WTC11 (cell line): ENCODE measurements around the gene CFAP74. TPM values are rescaled to one million over a fixed set of nuclear protein-coding genes. Genes with fewer than 3 reads are reported as not detected.

ENCODE experiments used
- ATAC-seq: fragments of 200-7000 bp; cut with Tn5 transposase; 2 replicates; pipeline ENCODE4 v1.10.0; 2021; ENCODE audit warnings: mild to moderate bottlenecking, moderate library complexity
- CTCF ChIA-PET: fragments of 300-600 bp; sonication (Branson Sonifier 250); formaldehyde crosslinking; loops from one replicate; lab custom pipeline; 2021; ENCODE audit warnings: antibody characterized with exemption; lab: Charles Lee
- POLR2A ChIA-PET: fragments of 350-600 bp; sonication (Branson Sonifier 250); formaldehyde crosslinking; loops from one replicate; lab custom pipeline; 2021; ENCODE audit warnings: antibody characterized with exemption; lab: Charles Lee
- DNase-seq: peaks from one replicate; pipeline ENCODE4 v3.0.0; 2021; ENCODE audit warnings: low spot score
- H3K27ac Mint-ChIP-seq: 2 replicates; pipeline ENCODE4 v1.8.0; 2021; ENCODE audit warnings: mixed read lengths
- H3K27me3 Mint-ChIP-seq: 2 replicates; pipeline ENCODE4 v1.8.0; 2021; ENCODE audit warnings: low read depth, mild to moderate bottlenecking, moderate library complexity, mixed read lengths
- H3K36me3 Mint-ChIP-seq: 2 replicates; pipeline ENCODE4 v1.8.0; 2021; ENCODE audit warnings: mixed read lengths
- H3K4me1 Mint-ChIP-seq: 2 replicates; pipeline ENCODE4 v1.8.0; 2022; ENCODE audit warnings: mixed read lengths
- H3K4me3 Mint-ChIP-seq: 2 replicates; pipeline ENCODE4 v1.8.0; 2021; ENCODE audit warnings: mild to moderate bottlenecking, moderate library complexity, mixed read lengths
- H3K9me3 Mint-ChIP-seq: 2 replicates; pipeline ENCODE4 v1.8.0; 2021; ENCODE audit warnings: mixed read lengths
- AFF4 ChIP-seq: sonication (generic); formaldehyde crosslinking; IDR thresholded peaks from 2 replicates; pipeline ENCODE4 v1.8.1; 2023; ENCODE audit warnings: mild to moderate bottlenecking, missing genetic modification reagents, borderline replicate concordance
- ATF3 ChIP-seq: sonication (generic); formaldehyde crosslinking; conservative IDR thresholded peaks from 2 replicates; pipeline ENCODE4 v1.8.1; 2022; ENCODE audit warnings: mild to moderate bottlenecking, missing genetic modification reagents
- CDX4 ChIP-seq: fragments of 250-450 bp; sonication (Bioruptor Pico); IDR thresholded peaks from 2 replicates; pipeline ENCODE4 v1.9.0; 2021; ENCODE audit warnings: moderate library complexity, mild to moderate bottlenecking, inconsistent platforms, borderline replicate concordance
- ETV6 ChIP-seq: sonication (generic); formaldehyde crosslinking; IDR thresholded peaks from 2 replicates; pipeline ENCODE4 v1.8.1; 2022; ENCODE audit warnings: mild to moderate bottlenecking, missing genetic modification reagents
- FOXJ3 ChIP-seq: sonication (generic); formaldehyde crosslinking; IDR thresholded peaks from 2 replicates; pipeline ENCODE4 v1.9.0; 2021; ENCODE audit warnings: missing genetic modification reagents, mild to moderate bottlenecking, borderline replicate concordance
- FOXP4 ChIP-seq: sonication (generic); formaldehyde crosslinking; IDR thresholded peaks from 2 replicates; pipeline ENCODE4 v1.8.0; 2022; ENCODE audit warnings: mild to moderate bottlenecking, missing genetic modification reagents
- HMGA2 ChIP-seq: fragments of 250-450 bp; sonication (Bioruptor Pico); IDR thresholded peaks from 2 replicates; pipeline ENCODE4 v1.4.0; 2021; ENCODE audit warnings: mild to moderate bottlenecking, moderate library complexity
- NFATC4 ChIP-seq: fragments of 250-450 bp; sonication (Bioruptor Pico); IDR thresholded peaks from 2 replicates; pipeline ENCODE4 v1.9.0; 2021; ENCODE audit warnings: mild to moderate bottlenecking
- NR1H2 ChIP-seq: sonication (generic); formaldehyde crosslinking; IDR thresholded peaks from 2 replicates; pipeline ENCODE4 v1.9.0; 2021; ENCODE audit warnings: mild to moderate bottlenecking, moderate library complexity, missing genetic modification reagents
- NR2C2 ChIP-seq: sonication (generic); formaldehyde crosslinking; IDR thresholded peaks from 2 replicates; pipeline ENCODE4 v1.8.0; 2022; ENCODE audit warnings: mild to moderate bottlenecking, missing genetic modification reagents
- PRDM15 ChIP-seq: sonication (generic); formaldehyde crosslinking; IDR thresholded peaks from 2 replicates; pipeline ENCODE4 v1.8.0; 2022; ENCODE audit warnings: missing genetic modification reagents
- PREB ChIP-seq: sonication (generic); formaldehyde crosslinking; IDR thresholded peaks from 2 replicates; pipeline ENCODE4 v1.8.1; 2022; ENCODE audit warnings: mild to moderate bottlenecking, missing genetic modification reagents, moderate library complexity, borderline replicate concordance
- PRRX2 ChIP-seq: fragments of 250-450 bp; sonication (Bioruptor Pico); IDR thresholded peaks from 2 replicates; pipeline ENCODE4 v1.8.0; 2021; ENCODE audit warnings: mild to moderate bottlenecking
- SMAD4 ChIP-seq: sonication (generic); formaldehyde crosslinking; IDR thresholded peaks from 2 replicates; pipeline ENCODE4 v1.8.0; 2022; ENCODE audit warnings: mild to moderate bottlenecking, missing genetic modification reagents
- SP1 ChIP-seq: sonication (generic); formaldehyde crosslinking; conservative IDR thresholded peaks from 2 replicates; pipeline ENCODE4 v1.8.1; 2022; ENCODE audit warnings: missing genetic modification reagents
- TCF7 ChIP-seq: sonication (generic); formaldehyde crosslinking; IDR thresholded peaks from 2 replicates; pipeline ENCODE4 v1.8.0; 2022; ENCODE audit warnings: mild to moderate bottlenecking, low read depth, missing genetic modification reagents, moderate library complexity
- ZBTB43 ChIP-seq: sonication (generic); formaldehyde crosslinking; IDR thresholded peaks from 2 replicates; pipeline ENCODE4 v1.8.1; 2023; ENCODE audit warnings: mild to moderate bottlenecking, missing genetic modification reagents
- ZNF317 ChIP-seq: sonication (generic); formaldehyde crosslinking; IDR thresholded peaks from 2 replicates; pipeline ENCODE4 v1.8.1; 2023; ENCODE audit warnings: low read depth, mild to moderate bottlenecking, moderate library complexity, missing genetic modification reagents, borderline replicate concordance
- ZNF425 ChIP-seq: fragments of 250-450 bp; sonication (Bioruptor Pico); conservative IDR thresholded peaks from 2 replicates; pipeline ENCODE4 v1.9.0; 2021; ENCODE audit warnings: mild to moderate bottlenecking
- total RNA-seq: library from RNA; stranded (reverse); gene quantifications from 3 replicates; pipeline ENCODE4 v1.2.3, GENCODE V29; 2021

The CFAP74 gene
- total RNA-seq, 1 experiment from 2014 or later = 0.35 TPM

GRCh38 chr1:2014741-2015735 is 11.5 kb upstream of the CFAP74 start (continued):
- no peak for TF ChIP-seq PRDM15 (CRISPR knock-in tag)
- TF ChIP-seq SMAD4 = no peak
- TF ChIP-seq ZBTB43 = no peak
- no peak for TF ChIP-seq ZNF317 (CRISPR knock-in tag)
- TF ChIP-seq FOXJ3 (CRISPR knock-in tag) = no peak
- no peak for TF ChIP-seq ETV6 (CRISPR knock-in tag)
- no peak for TF ChIP-seq ZNF425 (CRISPR knock-in tag)
- TF ChIP-seq AFF4 (CRISPR knock-in tag) = no peak

- Mint-ChIP-seq H3K27ac (no peak overlapping the region), H3K4me3 (no peak overlapping the region), H3K4me1 (peaks cover 8% of the 10 kb centered on the region), H3K27me3 (peaks cover 13% of the 10 kb centered on the region), H3K36me3 (no peaks in the 10 kb centered on the region), H3K9me3 (no peaks in the 10 kb centered on the region)
- ChIA-PET POLR2A (no interaction called here), CTCF (interaction anchor here (0.6 to 4.3 kb wide), 4 partner anchors 31 to 175 kb away, joined by 3 to 30 read pairs (median 7); no protein-coding TSS in a partner anchor)
- no peak for DNase-seq
- ATAC-seq = no peak
- no peak for TF ChIP-seq FOXP4 (CRISPR knock-in tag)
- TF ChIP-seq SP1 = no peak
- no peak for TF ChIP-seq PREB (CRISPR knock-in tag)
- no peak for TF ChIP-seq TCF7 (CRISPR knock-in tag)
- no peak for TF ChIP-seq PRRX2 (CRISPR knock-in tag)
- TF ChIP-seq NFATC4 (CRISPR knock-in tag) = no peak
- TF ChIP-seq NR2C2 (CRISPR knock-in tag) = no peak
- no peak for TF ChIP-seq ATF3
- TF ChIP-seq HMGA2 (CRISPR knock-in tag) = no peak
- no peak for TF ChIP-seq CDX4
- TF ChIP-seq NR1H2 (CRISPR knock-in tag) = no peak
Observed at GRCh38 chr1:2014181-2014580, 10.6 kb upstream of the CFAP74 start.
